ENCODE results near the gene AP2A1.

AP2A1 gene

DNA sequence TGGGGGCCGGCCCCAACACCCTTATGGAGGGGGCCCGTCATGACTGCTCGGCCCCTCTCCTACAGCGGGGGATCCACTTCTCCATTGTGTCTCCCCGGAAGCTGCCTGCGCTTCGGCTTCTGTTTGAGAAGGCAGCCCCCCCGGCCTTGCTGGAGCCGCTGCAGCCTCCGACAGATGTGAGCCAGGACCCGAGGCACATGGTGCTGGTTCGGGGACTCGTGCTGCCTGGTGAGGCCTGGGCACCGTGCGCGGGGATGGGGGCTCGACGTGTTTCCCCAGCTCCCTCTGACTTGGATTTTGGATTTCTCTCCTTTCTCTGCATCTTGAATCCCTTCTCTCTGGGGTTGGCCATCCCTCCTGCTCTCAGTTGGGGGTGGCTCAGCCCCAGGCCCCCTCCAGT is 62.9 kb downstream of the AP2A1 start:
- H3K4me3 Mint-ChIP-seq: no peak overlapping the region
- no peaks in the 10 kb centered on the region for H3K9me3 Mint-ChIP-seq (ENCODE audit: low read depth)
- no peaks in the 10 kb centered on the region for H3K27me3 Mint-ChIP-seq
- no peaks in the 10 kb centered on the region for H3K36me3 Mint-ChIP-seq
- H3K4me1 Mint-ChIP-seq (ENCODE audit: low read depth): peaks cover 3% of the 10 kb centered on the region
- no peak overlapping the region for H3K27ac Mint-ChIP-seq

DNA sequence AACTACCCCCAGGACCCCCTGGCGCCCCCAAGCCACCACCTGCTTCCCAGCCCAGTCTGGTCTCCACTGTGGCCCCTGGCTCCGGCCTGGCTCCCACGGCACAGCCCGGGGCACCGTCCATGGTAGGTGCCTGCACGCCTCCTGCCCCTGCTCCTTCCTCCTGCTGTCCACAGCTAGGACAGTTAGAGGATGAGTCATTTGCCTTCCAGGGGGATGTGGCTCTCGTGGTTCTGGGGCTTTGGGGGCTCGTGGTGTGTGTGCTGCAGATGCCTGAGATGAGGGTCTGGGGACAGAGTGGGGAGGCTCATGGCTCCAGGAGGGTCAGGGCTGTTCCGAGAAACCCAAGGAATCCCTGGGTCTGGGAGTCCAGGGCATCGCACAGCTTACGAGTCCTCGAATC is 64.0 kb downstream of the AP2A1 start:
- Mint-ChIP-seq H3K27me3 (no peaks in the 10 kb centered on the region), H3K4me1 (ENCODE audit: low read depth) (peaks cover 3% of the 10 kb centered on the region), H3K9me3 (ENCODE audit: low read depth) (no peaks in the 10 kb centered on the region), H3K36me3 (no peaks in the 10 kb centered on the region), H3K27ac (no peak overlapping the region), H3K4me3 (no peak overlapping the region)

DNA sequence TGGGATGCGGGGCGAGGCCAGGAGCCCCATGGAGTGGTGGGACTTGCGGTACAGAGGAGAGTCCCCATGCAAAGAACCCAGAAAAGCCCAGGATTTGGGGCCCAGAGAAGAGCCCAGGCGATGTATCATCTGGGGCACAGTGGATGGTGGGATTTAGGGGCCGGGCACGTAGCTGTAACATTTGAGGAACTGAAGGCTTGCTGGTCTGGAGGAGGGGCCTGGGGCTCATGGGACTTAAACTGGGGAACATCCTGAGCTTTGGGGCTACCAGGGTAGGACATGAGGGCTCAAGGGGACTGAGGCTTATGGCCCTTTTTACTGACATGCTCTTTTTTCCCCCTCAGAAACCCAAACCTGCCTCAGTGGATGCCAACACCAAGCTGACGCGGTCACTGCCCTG is 64.8 kb downstream of the AP2A1 start:
- H3K9me3 Mint-ChIP-seq (ENCODE audit: low read depth): no peaks in the 10 kb centered on the region
- no peak overlapping the region for H3K27ac Mint-ChIP-seq
- H3K27me3 Mint-ChIP-seq: no peaks in the 10 kb centered on the region
- peaks cover 3% of the 10 kb centered on the region for H3K4me1 Mint-ChIP-seq (ENCODE audit: low read depth)
- H3K36me3 Mint-ChIP-seq: no peaks in the 10 kb centered on the region
- no peak overlapping the region for H3K4me3 Mint-ChIP-seq

DNA sequence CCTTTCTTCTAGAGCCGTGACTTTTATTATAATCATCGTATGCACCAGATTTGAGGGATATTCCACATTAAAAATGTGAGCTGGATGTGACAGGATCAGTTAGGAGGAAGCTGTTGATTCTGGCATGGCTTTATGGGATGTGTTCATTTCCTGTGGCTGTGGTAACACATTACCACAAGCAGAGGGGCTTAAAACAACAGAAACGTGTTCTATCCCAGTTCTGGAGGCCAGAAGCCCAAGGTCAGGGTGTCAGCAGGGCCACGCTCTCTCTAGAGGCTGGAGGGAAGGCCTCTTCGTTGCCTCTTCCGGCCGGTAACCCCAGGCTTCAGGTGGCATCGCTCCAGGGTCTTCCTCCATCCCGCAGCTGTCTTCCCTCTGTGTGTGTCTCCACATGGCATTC is 65.8 kb downstream of the AP2A1 start:
- Mint-ChIP-seq H3K4me1 (ENCODE audit: low read depth) (peaks cover 3% of the 10 kb centered on the region), H3K9me3 (ENCODE audit: low read depth) (no peaks in the 10 kb centered on the region), H3K36me3 (no peaks in the 10 kb centered on the region), H3K27me3 (no peaks in the 10 kb centered on the region), H3K27ac (no peak overlapping the region), H3K4me3 (no peak overlapping the region)

DNA sequence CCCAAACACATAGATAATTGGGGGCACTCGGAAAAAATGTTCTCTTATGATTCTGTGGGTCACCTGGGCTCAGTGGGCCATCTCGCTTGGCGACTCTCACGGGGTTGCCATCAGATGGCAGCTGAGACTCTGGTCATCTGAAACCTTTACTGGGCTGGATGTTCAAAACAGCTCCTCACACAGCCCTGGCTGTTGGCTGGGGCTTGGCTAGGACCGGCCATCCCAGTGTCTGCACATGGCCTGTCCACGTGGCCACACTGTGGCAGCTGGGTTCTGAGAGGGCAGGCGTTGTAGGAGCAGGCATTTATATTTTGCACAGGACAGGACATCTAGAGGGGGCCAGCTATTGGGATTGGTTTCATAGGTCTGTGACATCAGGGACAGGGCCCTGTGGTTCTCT is 66.8 kb downstream of the AP2A1 start:
- Mint-ChIP-seq H3K4me1 (ENCODE audit: low read depth) (peaks cover 3% of the 10 kb centered on the region), H3K36me3 (peaks cover 3% of the 10 kb centered on the region), H3K4me3 (no peak overlapping the region), H3K27ac (no peak overlapping the region), H3K9me3 (ENCODE audit: low read depth) (no peaks in the 10 kb centered on the region), H3K27me3 (no peaks in the 10 kb centered on the region)

DNA sequence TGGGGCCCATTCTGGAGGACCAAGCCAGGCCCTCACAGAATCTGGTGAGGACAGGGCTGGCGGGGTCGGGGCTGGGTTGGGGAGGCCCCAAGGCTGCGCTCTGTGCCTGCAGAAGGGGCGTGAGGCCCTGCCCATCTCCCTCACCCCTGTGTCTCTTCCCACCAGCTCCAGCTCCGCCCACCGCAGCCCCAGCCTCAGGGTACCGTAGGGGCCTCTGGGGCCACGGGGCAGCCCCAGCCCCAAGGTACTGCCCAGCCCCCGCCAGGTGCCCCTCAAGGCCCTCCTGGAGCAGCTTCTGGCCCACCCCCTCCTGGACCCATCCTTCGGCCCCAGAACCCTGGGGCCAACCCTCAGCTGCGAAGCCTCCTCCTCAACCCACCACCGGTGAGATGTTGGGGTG is 68.8 kb downstream of the AP2A1 start:
- Mint-ChIP-seq H3K9me3 (ENCODE audit: low read depth) (no peaks in the 10 kb centered on the region), H3K4me3 (no peak overlapping the region), H3K36me3 (peaks cover 8% of the 10 kb centered on the region), H3K27ac (no peak overlapping the region), H3K27me3 (no peaks in the 10 kb centered on the region), H3K4me1 (ENCODE audit: low read depth) (peaks cover 3% of the 10 kb centered on the region)

DNA sequence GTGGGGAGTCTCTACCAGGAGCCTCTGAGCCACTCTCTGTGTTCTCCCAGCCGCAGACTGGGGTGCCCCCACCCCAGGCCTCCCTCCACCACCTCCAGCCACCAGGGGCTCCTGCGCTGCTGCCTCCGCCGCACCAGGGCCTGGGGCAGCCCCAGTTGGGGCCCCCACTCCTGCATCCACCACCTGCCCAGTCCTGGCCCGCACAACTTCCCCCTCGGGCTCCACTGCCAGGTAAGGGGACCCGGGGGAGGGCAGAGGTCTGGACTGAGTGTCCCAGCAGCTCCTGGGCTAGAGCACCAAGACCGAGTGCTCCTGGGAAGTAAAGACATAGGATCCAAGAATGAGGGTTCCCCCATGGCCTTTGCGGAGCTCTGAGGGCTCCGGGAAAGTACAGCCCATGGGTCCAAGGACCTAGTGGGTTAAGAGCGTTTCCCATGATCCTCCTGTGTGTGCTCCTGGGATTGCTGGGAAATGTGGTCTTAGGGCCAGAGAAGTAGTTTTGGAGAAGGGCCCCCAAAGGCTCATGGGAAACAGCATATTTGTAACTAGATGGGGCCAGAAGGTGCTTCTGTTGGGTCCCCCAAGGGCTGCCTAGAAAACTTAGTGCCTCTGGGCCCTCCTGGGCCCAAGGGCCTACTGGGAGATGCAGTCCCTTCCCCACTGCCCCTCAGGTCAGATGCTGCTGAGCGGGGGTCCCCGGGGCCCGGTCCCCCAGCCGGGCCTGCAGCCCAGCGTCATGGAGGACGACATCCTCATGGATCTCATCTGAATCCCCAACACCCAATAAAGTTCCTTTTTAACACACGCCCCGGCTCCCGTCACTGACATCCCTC is 69.6 kb downstream of the AP2A1 start:
- Mint-ChIP-seq H3K4me1 (ENCODE audit: low read depth) (peaks cover 3% of the 10 kb centered on the region), H3K27me3 (no peaks in the 10 kb centered on the region), H3K9me3 (ENCODE audit: low read depth) (no peaks in the 10 kb centered on the region), H3K4me3 (no peak overlapping the region), H3K27ac (no peak overlapping the region), H3K36me3 (peaks cover 8% of the 10 kb centered on the region)

DNA sequence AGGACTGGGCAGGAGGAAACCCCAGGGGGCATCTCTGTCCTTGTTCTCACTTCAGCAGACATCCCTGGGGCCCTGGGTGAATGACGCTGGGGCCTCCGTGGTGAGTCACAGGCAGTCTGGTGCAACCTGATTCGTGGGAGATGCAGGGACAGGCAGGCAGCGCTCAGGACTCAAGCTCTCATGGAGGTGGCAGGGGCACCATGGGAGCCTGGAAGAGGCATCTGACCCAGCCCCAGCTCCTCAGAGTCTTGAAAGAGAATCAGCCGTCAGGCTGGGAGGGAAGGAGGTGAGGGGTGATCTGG is 70.2 kb downstream of the AP2A1 start:
- Mint-ChIP-seq H3K4me1 (ENCODE audit: low read depth) (peaks cover 3% of the 10 kb centered on the region), H3K27me3 (no peaks in the 10 kb centered on the region), H3K4me3 (no peak overlapping the region), H3K27ac (no peak overlapping the region), H3K36me3 (peaks cover 8% of the 10 kb centered on the region), H3K9me3 (ENCODE audit: low read depth) (no peaks in the 10 kb centered on the region)

DNA sequence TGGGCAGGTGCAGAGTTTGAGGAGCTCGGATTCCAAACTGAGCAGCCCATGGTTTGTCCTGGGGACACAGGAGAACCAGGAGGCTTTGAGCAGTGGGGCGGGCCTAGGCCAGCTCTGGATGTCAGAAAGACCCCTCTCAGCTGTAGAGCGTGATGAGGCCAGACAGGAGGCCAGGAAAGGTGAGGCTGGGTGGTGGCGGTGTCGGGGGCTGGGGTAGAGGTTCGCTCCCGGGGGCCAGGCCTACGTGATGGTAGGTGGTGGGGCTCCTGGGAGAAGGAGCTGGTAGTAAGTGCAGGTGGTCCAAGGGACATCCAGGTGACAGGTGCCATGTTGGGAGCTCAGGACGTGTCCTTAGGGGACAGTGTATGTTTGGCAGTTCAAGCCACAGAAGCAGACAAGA is 70.6 kb downstream of the AP2A1 start:
- H3K36me3 Mint-ChIP-seq: peaks cover 8% of the 10 kb centered on the region
- H3K4me3 Mint-ChIP-seq: no peak overlapping the region
- H3K9me3 Mint-ChIP-seq (ENCODE audit: low read depth): no peaks in the 10 kb centered on the region

DNA sequence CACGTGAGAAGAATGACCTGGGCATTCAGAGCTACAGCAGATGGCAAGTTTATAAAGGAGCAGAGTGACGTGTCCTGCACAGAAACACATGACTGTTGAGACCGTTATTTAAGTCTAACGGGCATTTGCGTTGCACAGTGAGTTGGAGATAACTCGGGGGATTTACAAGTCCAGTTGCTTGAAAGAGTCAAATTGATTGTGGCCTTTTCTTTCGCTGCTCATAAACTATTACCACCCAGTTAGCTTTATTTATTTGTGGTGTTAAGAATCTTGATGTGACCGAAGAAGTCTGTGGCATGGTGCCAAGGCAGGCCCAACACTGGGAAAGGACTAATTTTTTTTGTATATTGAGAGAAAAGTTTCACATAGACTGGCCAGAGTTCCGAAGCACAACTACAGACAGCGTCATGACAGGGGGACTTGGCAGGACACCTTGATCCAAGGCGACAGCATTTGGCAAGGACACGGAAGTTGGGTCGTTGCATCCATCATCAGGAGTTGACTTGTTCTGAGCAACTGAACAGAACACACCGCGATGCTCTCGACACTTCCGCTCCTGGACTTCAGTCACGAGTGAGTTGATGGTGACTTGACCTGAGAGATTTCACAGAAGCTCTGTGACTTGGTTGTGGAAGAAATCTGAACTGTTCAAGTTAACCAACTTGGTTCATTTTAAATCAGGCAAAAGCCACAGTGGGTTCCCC is 72.2 kb downstream of the AP2A1 start:
- H3K36me3 Mint-ChIP-seq: peaks cover 8% of the 10 kb centered on the region
- no peaks in the 10 kb centered on the region for H3K27me3 Mint-ChIP-seq
- H3K9me3 Mint-ChIP-seq (ENCODE audit: low read depth): no peaks in the 10 kb centered on the region
- H3K27ac Mint-ChIP-seq: no peak overlapping the region
- no peaks in the 10 kb centered on the region for H3K4me1 Mint-ChIP-seq (ENCODE audit: low read depth)
- H3K4me3 Mint-ChIP-seq: no peak overlapping the region

More for the DNA sequence above, 70.6 kb downstream of the AP2A1 start:
- Mint-ChIP-seq H3K4me1 (ENCODE audit: low read depth) (no peaks in the 10 kb centered on the region), H3K27me3 (no peaks in the 10 kb centered on the region), H3K27ac (no peak overlapping the region)

DNA sequence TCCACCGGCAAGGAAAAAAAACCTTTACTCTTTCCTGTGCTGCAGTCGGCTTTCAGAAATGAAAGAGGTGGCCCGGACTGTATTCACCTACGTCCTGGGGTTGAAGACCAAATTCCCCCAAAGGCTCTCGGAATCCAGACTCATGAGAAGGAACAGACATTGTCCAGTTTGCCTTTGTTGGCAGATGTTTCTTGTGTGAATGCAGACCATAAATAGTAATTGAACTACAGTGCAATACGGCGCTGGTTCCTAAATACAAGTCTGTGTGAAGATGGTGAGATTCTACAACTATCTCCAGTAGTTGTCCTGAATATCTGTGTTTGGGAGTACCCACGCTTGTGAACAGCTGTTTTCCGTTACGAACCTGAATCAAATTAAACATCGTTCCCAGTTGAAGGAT is 72.9 kb downstream of the AP2A1 start:
- Mint-ChIP-seq H3K4me1 (ENCODE audit: low read depth) (no peaks in the 10 kb centered on the region), H3K9me3 (ENCODE audit: low read depth) (no peaks in the 10 kb centered on the region), H3K27ac (no peak overlapping the region), H3K36me3 (peaks cover 8% of the 10 kb centered on the region), H3K27me3 (no peaks in the 10 kb centered on the region), H3K4me3 (no peak overlapping the region)

DNA sequence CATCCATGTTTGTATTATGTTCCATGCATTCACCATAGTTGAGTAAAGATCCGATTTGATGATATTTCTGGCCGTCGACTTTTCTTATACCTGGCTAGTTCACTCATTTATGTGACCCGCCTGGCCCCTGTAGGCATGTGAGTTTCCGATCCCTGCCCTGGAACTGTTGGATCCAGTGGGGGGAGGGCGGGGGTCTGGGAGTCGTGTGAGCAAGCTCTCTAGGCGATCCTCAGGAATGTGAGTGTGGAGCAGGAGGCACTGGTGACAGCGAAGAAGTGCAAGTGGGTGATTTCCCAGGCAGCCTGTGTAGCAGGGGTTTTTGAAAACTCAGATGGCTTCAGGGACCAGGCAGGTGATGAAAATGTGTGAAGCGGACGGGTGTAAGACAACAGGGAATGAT is 73.5 kb downstream of the AP2A1 start:
- no peak overlapping the region for H3K27ac Mint-ChIP-seq
- no peaks in the 10 kb centered on the region for H3K9me3 Mint-ChIP-seq (ENCODE audit: low read depth)
- H3K36me3 Mint-ChIP-seq: peaks cover 8% of the 10 kb centered on the region
- no peaks in the 10 kb centered on the region for H3K27me3 Mint-ChIP-seq
- no peak overlapping the region for H3K4me3 Mint-ChIP-seq
- H3K4me1 Mint-ChIP-seq (ENCODE audit: low read depth): no peaks in the 10 kb centered on the region

DNA sequence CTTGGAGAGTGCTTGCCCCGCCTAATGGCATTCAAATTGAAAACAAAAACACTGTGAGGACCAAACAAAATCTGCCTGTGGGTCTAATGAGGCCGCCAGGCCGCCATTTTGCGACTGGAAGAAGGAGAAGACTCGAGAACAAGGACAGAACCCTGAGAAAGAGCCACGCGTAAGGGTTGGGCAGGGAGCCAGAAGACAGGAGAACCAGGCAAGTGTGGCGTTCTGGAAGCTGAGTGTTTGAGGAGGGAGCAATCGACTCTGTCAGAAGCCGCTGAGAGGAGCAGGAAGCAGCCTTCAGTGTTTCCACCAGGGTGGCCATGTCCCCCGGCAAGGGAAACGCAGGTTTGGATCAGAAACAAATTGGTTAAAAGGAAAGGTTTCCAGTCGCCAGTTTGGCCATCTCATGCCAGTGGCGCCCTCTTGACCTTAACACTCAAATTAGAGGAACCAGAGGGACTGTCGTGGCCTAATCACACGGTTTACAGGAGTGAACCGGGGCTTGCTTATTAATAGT is 74.0 kb downstream of the AP2A1 start:
- H3K4me1 Mint-ChIP-seq (ENCODE audit: low read depth): no peaks in the 10 kb centered on the region
- H3K4me3 Mint-ChIP-seq: no peak overlapping the region
- no peak overlapping the region for H3K27ac Mint-ChIP-seq
- H3K27me3 Mint-ChIP-seq: no peaks in the 10 kb centered on the region
- H3K9me3 Mint-ChIP-seq (ENCODE audit: low read depth): no peaks in the 10 kb centered on the region
- peaks cover 8% of the 10 kb centered on the region for H3K36me3 Mint-ChIP-seq

DNA sequence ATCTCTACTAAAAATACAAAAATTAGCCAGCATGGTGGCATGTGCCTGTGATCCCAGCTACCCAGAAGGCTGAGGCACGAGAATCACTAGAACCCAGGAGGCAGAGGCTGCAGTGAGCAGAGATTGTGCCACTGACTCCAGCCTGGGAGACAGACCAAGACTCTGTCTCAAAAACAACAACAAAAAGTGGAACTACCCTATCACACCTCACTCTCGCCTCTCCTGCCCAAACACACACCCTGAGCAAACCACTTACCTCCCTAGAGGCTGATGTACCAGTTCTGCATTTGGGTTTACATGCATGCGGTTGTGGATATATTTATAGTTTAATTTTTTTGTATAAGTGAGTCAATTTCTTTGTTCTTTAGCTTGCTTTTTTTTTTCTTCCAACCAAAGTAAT is 76.5 kb downstream of the AP2A1 start:
- H3K9me3 Mint-ChIP-seq (ENCODE audit: low read depth): no peaks in the 10 kb centered on the region
- H3K4me3 Mint-ChIP-seq: no peak overlapping the region
- peaks cover 4% of the 10 kb centered on the region for H3K4me1 Mint-ChIP-seq (ENCODE audit: low read depth)
- H3K27ac Mint-ChIP-seq: no peak overlapping the region
- no peaks in the 10 kb centered on the region for H3K27me3 Mint-ChIP-seq
- peaks cover 7% of the 10 kb centered on the region for H3K36me3 Mint-ChIP-seq

DNA sequence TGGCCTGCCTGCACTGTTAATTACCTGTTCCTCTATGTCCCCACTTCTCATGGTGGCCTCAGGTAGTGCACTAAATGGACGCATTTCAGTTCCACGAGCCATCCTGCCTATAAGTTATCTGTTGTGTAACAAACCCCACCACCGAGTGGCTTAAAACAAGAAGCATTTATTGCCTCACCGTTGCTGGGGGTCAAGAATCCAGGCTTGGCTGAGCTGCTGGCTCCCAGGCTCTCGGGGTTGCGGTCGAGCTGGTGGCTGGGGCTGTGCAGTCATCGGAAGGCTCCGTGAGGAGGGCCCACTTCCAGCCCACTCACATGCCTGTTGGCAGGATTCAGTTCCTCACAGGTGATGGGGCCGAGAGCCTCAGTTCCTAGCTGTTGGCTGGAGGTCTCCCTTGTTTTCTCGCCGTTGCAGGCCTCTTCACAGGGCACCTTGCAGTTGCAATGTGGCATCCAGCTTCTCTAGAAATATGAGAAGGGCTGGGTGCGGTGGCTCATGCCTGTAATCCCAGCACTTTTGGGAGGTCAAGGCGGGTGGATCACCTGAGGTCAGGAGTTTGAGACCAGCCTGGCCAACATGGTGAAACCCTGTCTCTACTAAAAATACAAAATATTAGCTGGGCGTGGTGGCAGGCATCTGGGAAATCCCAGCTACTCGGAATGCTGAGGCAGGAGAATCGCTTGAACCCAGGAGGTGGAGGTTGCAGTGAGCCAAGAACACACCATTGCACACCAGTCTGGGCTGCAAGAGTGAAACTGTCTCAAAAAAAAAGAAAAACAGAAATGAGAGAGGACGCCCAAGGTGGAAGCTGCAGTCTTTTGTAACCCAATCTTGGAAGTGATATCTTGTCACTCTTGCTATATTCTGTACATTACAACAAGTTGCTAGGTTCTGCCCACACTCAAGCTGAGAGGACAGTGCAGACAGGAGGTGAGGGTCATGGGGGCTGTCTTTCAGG is 77.6 kb downstream of the AP2A1 start:
- peaks cover 2% of the 10 kb centered on the region for H3K36me3 Mint-ChIP-seq
- H3K4me3 Mint-ChIP-seq: no peak overlapping the region
- H3K27ac Mint-ChIP-seq: no peak overlapping the region
- peaks cover 3% of the 10 kb centered on the region for H3K9me3 Mint-ChIP-seq (ENCODE audit: low read depth)
- H3K4me1 Mint-ChIP-seq (ENCODE audit: low read depth): peaks cover 14% of the 10 kb centered on the region
- H3K27me3 Mint-ChIP-seq: no peaks in the 10 kb centered on the region

Data from activated naive CD8-positive, alpha-beta T cell (primary cell).